Memory B cell (primary cell): ENCODE results near the gene CA6.
"Not testable (repeated sequence)": the region's sequence is repeated elsewhere in the genome, so short reads cannot be mapped to it uniquely, and the experiment has no call there.

Experiments used
- ATAC-seq: fragments of 150-1000 bp; cut with Tn5 transposase; 2 replicates; pipeline ENCODE4 v1.10.0; 2021; ENCODE audit warnings: low read depth, mild to moderate bottlenecking, moderate library complexity
- DNase-seq, 2 donors: peaks; one replicate each; pipeline ENCODE4 v3.0.0; 2022; ENCODE audit warnings: low spot score in 2 of 2
- H3K27ac Mint-ChIP-seq: one replicate; pipeline ENCODE4 v1.8.0; 2022; ENCODE audit warnings: mild to moderate bottlenecking, moderate library complexity, mixed read lengths
- H3K27me3 Mint-ChIP-seq: one replicate; pipeline ENCODE4 v1.8.0; 2022; ENCODE audit warnings: mixed read lengths
- H3K36me3 Mint-ChIP-seq: one replicate; pipeline ENCODE4 v1.8.0; 2022; ENCODE audit warnings: mild to moderate bottlenecking, mixed read lengths
- H3K4me1 Mint-ChIP-seq: one replicate; pipeline ENCODE4 v1.8.0; 2022; ENCODE audit warnings: mixed read lengths
- H3K4me3 Mint-ChIP-seq: one replicate; pipeline ENCODE4 v1.8.0; 2022; ENCODE audit warnings: mild to moderate bottlenecking, moderate library complexity, mixed read lengths
- H3K9me3 Mint-ChIP-seq: one replicate; pipeline ENCODE4 v1.8.0; 2022; ENCODE audit warnings: mixed read lengths

CA6 gene

DNA sequence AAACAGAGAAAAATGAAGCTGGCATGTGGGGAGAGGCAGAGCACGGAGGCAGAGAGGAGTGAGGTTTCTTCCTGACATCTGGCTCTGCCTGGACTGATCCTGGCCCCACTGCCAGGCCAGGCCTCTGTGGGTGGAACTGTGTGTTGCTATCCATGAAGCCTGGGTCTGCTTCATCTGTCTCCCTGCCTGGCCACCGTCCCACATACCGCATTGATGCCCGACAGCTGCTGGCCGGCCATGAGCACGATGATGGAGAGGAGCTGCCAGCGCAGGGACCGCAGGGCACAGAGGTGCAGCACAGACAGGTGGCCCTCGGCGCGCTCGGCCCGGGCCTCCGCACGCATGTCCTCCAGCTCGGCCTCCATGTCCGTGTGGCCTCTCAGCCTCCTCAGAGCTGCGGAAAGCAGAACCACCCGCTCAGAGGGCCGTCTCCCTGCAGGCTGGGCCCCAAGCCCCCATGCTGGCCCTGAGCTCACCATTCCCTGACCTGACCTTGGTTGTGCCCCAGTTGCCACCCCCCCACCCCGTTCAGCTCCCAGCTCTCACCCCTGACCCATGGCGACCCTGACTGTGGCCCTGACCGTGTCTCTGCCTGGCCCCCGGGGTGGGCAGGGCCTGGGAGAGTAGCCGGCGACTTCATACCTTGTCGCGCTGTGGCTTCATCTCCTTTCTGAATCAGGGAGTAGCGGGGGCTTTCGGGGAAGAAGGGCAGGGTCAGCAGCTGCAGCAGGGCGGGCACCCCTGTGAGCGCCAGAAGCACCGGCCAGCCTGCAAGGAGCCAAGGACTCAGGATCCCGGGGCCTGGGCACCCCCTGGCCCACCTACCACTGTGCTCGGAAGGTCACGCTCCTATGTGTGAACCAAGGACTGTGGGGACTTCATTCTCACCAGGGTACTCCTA is 69.1 kb downstream of the CA6 start:
- Mint-ChIP-seq H3K4me3 (no peak overlapping the region), H3K4me1 (peaks cover 24% of the 10 kb centered on the region), H3K27ac (no peak overlapping the region), H3K9me3 (no peaks in the 10 kb centered on the region), H3K27me3 (peaks cover 19% of the 10 kb centered on the region), H3K36me3 (no peaks in the 10 kb centered on the region)
- ATAC-seq: no peak
- DNase-seq: no peak

- ATAC-seq (no peak), DNase-seq (no peak)
- Mint-ChIP-seq H3K27ac (no peak overlapping the region), H3K36me3 (no peaks in the 10 kb centered on the region), H3K4me3 (no peak overlapping the region), H3K9me3 (no peaks in the 10 kb centered on the region), H3K4me1 (peaks cover 11% of the 10 kb centered on the region), H3K27me3 (peaks cover 13% of the 10 kb centered on the region)
Measured at GRCh38 chr1:9016455-9016854, 70.8 kb downstream of the CA6 start.

- Mint-ChIP-seq H3K4me3 (no peak overlapping the region), H3K27ac (no peak overlapping the region), H3K27me3 (peaks cover 13% of the 10 kb centered on the region), H3K9me3 (no peaks in the 10 kb centered on the region), H3K36me3 (no peaks in the 10 kb centered on the region), H3K4me1 (peaks cover 9% of the 10 kb centered on the region)
- no peak for DNase-seq
- no peak for ATAC-seq
Measured at GRCh38 chr1:9018333-9018732, 72.7 kb downstream of the CA6 start.

- ATAC-seq: no peak
- H3K4me1 Mint-ChIP-seq: peaks cover 6% of the 10 kb centered on the region
- H3K27ac Mint-ChIP-seq: no peak overlapping the region
- no peak for DNase-seq
- H3K4me3 Mint-ChIP-seq: no peak overlapping the region
- no peaks in the 10 kb centered on the region for H3K9me3 Mint-ChIP-seq
- no peaks in the 10 kb centered on the region for H3K36me3 Mint-ChIP-seq
- peaks cover 10% of the 10 kb centered on the region for H3K27me3 Mint-ChIP-seq
Measured at GRCh38 chr1:9019896-9020295, 74.2 kb downstream of the CA6 start.

DNA sequence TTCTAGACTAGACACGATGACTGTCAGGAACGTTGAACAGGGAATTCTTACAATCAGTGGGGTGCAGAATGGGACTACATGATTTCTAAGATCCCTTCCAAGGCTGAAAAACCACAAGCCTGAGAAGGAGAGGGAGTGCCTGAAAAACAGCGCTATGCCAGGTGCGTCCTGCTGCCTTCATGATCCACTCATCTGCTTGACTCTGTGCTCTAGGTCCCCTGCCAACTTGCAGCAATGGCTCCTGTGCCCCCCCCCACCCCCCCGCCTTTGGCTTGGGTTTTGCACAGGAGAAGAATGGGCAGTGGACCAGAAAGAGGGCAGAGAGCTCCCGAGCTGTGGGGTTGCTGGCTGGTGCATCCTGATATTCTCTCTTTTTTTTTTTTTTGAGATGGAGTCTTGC is 74.6 kb downstream of the CA6 start:
- DNase-seq: no peak
- peaks cover 10% of the 10 kb centered on the region for H3K27me3 Mint-ChIP-seq
- H3K9me3 Mint-ChIP-seq: no peaks in the 10 kb centered on the region
- peaks cover 4% of the 10 kb centered on the region for H3K4me1 Mint-ChIP-seq
- no peak overlapping the region for H3K27ac Mint-ChIP-seq
- H3K4me3 Mint-ChIP-seq: no peak overlapping the region
- no peak for ATAC-seq
- H3K36me3 Mint-ChIP-seq: no peaks in the 10 kb centered on the region

- not testable (repeated sequence) for ATAC-seq, H3K27ac Mint-ChIP-seq, H3K36me3 Mint-ChIP-seq, DNase-seq, H3K27me3 Mint-ChIP-seq, H3K4me1 Mint-ChIP-seq, H3K4me3 Mint-ChIP-seq, H3K9me3 Mint-ChIP-seq
Measured at GRCh38 chr1:9022026-9022738, 76.5 kb downstream of the CA6 start.

DNA sequence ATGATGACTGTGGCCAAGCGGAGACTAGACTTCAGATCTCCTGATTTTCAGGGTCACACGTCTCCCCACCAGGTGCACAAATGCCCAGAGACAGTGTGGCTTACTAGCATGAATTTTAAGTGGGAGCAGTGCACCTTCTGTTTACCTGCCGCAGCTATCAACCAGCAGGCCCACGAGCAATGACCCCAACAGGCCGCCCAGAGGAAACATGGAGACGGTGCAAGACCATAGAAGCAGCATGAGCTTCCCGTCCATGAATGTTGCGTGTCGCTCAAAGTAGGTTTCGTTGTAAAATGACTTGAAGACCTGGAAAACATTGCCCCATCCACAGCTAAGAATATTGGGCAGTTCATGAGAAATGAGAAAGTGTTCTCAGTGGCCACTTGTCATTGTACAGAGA is 77.1 kb downstream of the CA6 start:
- no peaks in the 10 kb centered on the region for H3K36me3 Mint-ChIP-seq
- no peak overlapping the region for H3K4me3 Mint-ChIP-seq
- H3K27ac Mint-ChIP-seq: no peak overlapping the region

More for the DNA sequence above, 77.1 kb downstream of the CA6 start:
- Mint-ChIP-seq H3K4me1 (no peaks in the 10 kb centered on the region), H3K9me3 (no peaks in the 10 kb centered on the region), H3K27me3 (peaks cover 8% of the 10 kb centered on the region)
- DNase-seq (no peak), ATAC-seq (no peak)
